IMR-90 (cell line): ENCODE results near the gene GPHB5. TPM values are rescaled to one million over a fixed set of nuclear protein-coding genes. Genes with fewer than 3 reads are reported as not detected.
"Not testable (repeated sequence)": the region's sequence is repeated elsewhere in the genome, so short reads cannot be mapped to it uniquely, and the experiment has no call there.

Source experiments
- ATAC-seq: fragments of 200-7000 bp; cut with Tn5 transposase; 2 replicates; pipeline ENCODE4 v1.9.1; 2020; ENCODE audit warnings: low read depth, mild to moderate bottlenecking, moderate library complexity
- BruUV-seq: library from RNA; stranded (reverse); fragments of 400-500 nt; replicated peaks from 2 replicates; lab custom pipeline; 2021; lab: Mats Ljungman, UMichigan
- CTCF ChIA-PET: fragments of 300-600 bp; formaldehyde crosslinking; extraction: SDS; loops from one replicate; lab custom pipeline; 2021; ENCODE audit warnings: antibody characterized with exemption; lab: Yijun Ruan, JAX
- POLR2A ChIA-PET: fragments of 300-600 bp; sonication (Branson Sonifier 250); formaldehyde crosslinking; loops from one replicate; lab custom pipeline; 2022; ENCODE audit warnings: antibody characterized with exemption; ENCODE audit not compliant: unreplicated experiment; lab: Charles Lee
- DNase-seq: peaks from one replicate; pipeline ENCODE4 v3.0.0; 2013
- H2AFZ ChIP-seq: replicated peaks from 2 replicates; pipeline ENCODE3; 2013; ENCODE audit warnings: low read length, mild to moderate bottlenecking; ENCODE audit not compliant: poor library complexity
- H2AK5ac ChIP-seq: 2 replicates; pipeline ENCODE4 v1.6.1; 2013; ENCODE audit warnings: low read depth, low read length, inconsistent platforms
- H2AK9ac ChIP-seq: replicated peaks from 2 replicates; pipeline ENCODE3; 2013; ENCODE audit warnings: mild to moderate bottlenecking, low read depth, low read length, moderate library complexity; ENCODE audit not compliant: poor library complexity
- H2BK120ac ChIP-seq: 2 replicates; pipeline ENCODE4 v1.6.1; 2013; ENCODE audit warnings: low read depth, low read length, inconsistent platforms
- H2BK15ac ChIP-seq: 3 replicates; pipeline ENCODE4 v1.6.1; 2013; ENCODE audit warnings: low read depth, low read length, inconsistent platforms
- H2BK20ac ChIP-seq: 2 replicates; pipeline ENCODE4 v1.6.1; 2013; ENCODE audit warnings: low read depth, mild to moderate bottlenecking, inconsistent platforms, low read length, moderate library complexity
- H2BK5ac ChIP-seq: 2 replicates; pipeline ENCODE4 v1.6.1; 2013; ENCODE audit warnings: mild to moderate bottlenecking, low read depth, low read length, inconsistent platforms; ENCODE audit not compliant: poor library complexity, severe bottlenecking
- H3K14ac ChIP-seq: replicated peaks from 2 replicates; pipeline ENCODE4 v1.6.1; 2013; ENCODE audit warnings: low read depth, low read length, inconsistent platforms
- H3K18ac ChIP-seq: 2 replicates; pipeline ENCODE4 v1.6.1; 2013; ENCODE audit warnings: low read depth, low read length, control low read depth
- H3K23ac ChIP-seq: 2 replicates; pipeline ENCODE4 v1.6.1; 2013; ENCODE audit warnings: low read depth, low read length, inconsistent platforms
- H3K27ac ChIP-seq: 2 replicates; pipeline ENCODE4 v1.5.1; 2013; ENCODE audit warnings: mild to moderate bottlenecking, control low read depth, low read length; ENCODE audit not compliant: insufficient read depth
- H3K27me3 ChIP-seq: 2 replicates; pipeline ENCODE4 v1.6.1; 2013; ENCODE audit warnings: low read length; ENCODE audit not compliant: control insufficient read depth, insufficient read depth
- H3K36me3 ChIP-seq: 2 replicates; pipeline ENCODE4 v1.6.1; 2013; ENCODE audit warnings: low read length, mixed read lengths; ENCODE audit not compliant: control insufficient read depth, insufficient read depth
- H3K4ac ChIP-seq: 2 replicates; pipeline ENCODE4 v1.6.1; 2013; ENCODE audit warnings: low read depth, low read length, inconsistent platforms
- H3K4me1 ChIP-seq: 2 replicates; pipeline ENCODE4 v1.6.1; 2013; ENCODE audit warnings: low read length, mixed read lengths; ENCODE audit not compliant: control insufficient read depth, insufficient read depth
- H3K4me2 ChIP-seq: 2 replicates; pipeline ENCODE4 v1.6.1; 2013; ENCODE audit warnings: low read depth, mild to moderate bottlenecking, control low read depth, low read length, moderate library complexity
- H3K4me3 ChIP-seq: 2 replicates; pipeline ENCODE4 v1.5.1; 2013; ENCODE audit warnings: low read depth, mild to moderate bottlenecking, control low read depth, low read length, moderate library complexity; ENCODE audit not compliant: insufficient read depth
- H3K56ac ChIP-seq: 2 replicates; pipeline ENCODE4 v1.6.1; 2013; ENCODE audit warnings: low read length, inconsistent platforms; ENCODE audit not compliant: insufficient read depth; ENCODE audit errors: extremely low read depth
- H3K79me1 ChIP-seq, 2 experiments: 2 replicates each; pipeline ENCODE4 v1.6.1; 2013; ENCODE audit warnings: low read length in 2 of 2, inconsistent platforms in 1 of 2, low read depth in 1 of 2
- H3K9ac ChIP-seq: 2 replicates; pipeline ENCODE4 v1.6.1; 2013; ENCODE audit warnings: low read depth, low read length, control low read depth
- H3K9me1 ChIP-seq: 2 replicates; pipeline ENCODE4 v1.6.1; 2013; ENCODE audit warnings: low read length, inconsistent platforms; ENCODE audit not compliant: insufficient read depth
- H3K9me3 ChIP-seq: 2 replicates; pipeline ENCODE4 v1.6.1; 2013; ENCODE audit warnings: low read length; ENCODE audit not compliant: control insufficient read depth, insufficient read depth
- H4K20me1 ChIP-seq: 2 replicates; pipeline ENCODE4 v1.6.1; 2013; ENCODE audit warnings: low read length, inconsistent platforms; ENCODE audit not compliant: insufficient read depth
- H4K5ac ChIP-seq: 2 replicates; pipeline ENCODE4 v1.6.1; 2013; ENCODE audit warnings: mild to moderate bottlenecking, low read depth, low read length, control low read depth
- H4K8ac ChIP-seq, 2 experiments: 2 replicates each; pipeline ENCODE4 v1.6.1; 2013; ENCODE audit warnings: low read depth in 2 of 2, low read length in 2 of 2, control low read depth in 1 of 2, inconsistent platforms in 1 of 2
- H4K91ac ChIP-seq: 2 replicates; pipeline ENCODE4 v1.6.1; 2013; ENCODE audit warnings: low read depth, low read length, inconsistent platforms; ENCODE audit not compliant: insufficient read depth
- CHD1 ChIP-seq: IDR thresholded peaks from 2 replicates; pipeline ENCODE4 v1.6.1; 2012; ENCODE audit warnings: low read depth, low read length, improper control_type of control experiment
- WGBS, 2 experiments: methylation state at CpG; one replicate each; pipeline versions ENCODE4 v1.1.5 to v1.1.7; 2013; ENCODE audit warnings: missing lambda C conversion rate in 2 of 2; ENCODE audit not compliant: insufficient read length in 1 of 2; ENCODE audit errors: extremely low coverage in 2 of 2; 5-methylcytosine and 5-hydroxymethylcytosine counted together
- dilution Hi-C: fragments of 300-500 bp; cut with HindIII; formaldehyde crosslinking; loops from one replicate; pipeline ENCODE4 v1.14.3; 2018; ENCODE audit warnings: low sequenced_read_pairs; ENCODE audit not compliant: unreplicated experiment
- in situ Hi-C: fragments of 300-500 bp; cut with MboI; formaldehyde crosslinking; loops from 3 replicates; pipeline ENCODE4 v1.14.3; 2019; ENCODE audit warnings: low sequenced_read_pairs, inconsistent platforms, mixed read lengths
- intact Hi-C: fragments of 100-400 bp; cut with micrococcal nuclease; formaldehyde crosslinking; loops from 2 replicates; pipeline ENCODE4 v1.10.0; 2022
- polyA plus RNA-seq, 3 experiments: library from polyadenylated mRNA; depleted of rRNA; stranded (reverse); fragments of >200 nt; gene quantifications; 2 replicates each; pipeline ENCODE4 v1.2.3, GENCODE V29; 2012; ENCODE audit warnings: low replicate concordance in 1 of 3
- total RNA-seq: library from RNA; depleted of rRNA; stranded (reverse); fragments of >200 nt; gene quantifications from 2 replicates; pipeline ENCODE4 v1.2.3, GENCODE V29; 2012

GPHB5 gene
- total and polyA plus RNA-seq, 2 of the 4 experiments (the other 2 are of a cell fraction), result not detected

DNA sequence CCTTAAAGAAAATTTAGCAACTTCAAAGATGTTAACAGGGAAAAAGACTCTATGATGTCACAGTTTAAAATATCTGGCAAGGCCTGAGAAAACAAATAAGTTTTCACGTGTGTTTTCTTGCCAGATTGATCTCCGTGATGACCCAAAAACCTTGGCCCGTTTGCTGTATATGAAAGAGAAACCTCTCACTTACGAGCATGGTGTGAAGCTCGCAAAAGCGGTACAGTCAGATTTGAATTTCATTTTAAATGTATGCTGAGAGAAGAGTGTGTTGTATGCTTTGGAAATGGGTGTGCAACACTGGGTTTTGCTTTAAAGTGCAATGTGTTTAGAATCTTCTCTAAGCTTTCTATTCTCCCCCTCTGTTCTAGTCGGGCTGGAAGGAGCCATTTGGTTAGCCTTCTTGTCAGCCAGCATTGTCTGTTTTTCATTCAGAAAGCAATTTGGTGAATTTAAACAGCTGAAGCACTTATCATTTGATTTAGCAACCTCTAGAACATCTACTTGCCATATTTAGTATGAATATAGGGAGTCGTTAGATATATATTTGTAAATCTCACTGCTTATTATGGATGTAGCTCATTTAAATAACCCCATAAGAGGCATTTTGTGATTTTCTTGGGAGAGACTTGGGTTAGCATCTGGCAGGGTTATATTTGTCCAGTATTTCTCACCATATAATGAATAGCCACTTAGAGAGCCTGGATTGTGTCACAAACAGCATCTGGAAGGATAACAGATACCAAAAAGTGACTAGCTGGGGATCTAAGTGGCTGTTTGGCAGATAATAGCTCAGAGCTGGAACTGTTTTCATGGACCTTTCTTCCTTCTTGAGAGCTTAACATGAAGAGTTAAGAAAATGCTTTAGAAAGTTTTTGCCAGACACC, 35.5 kb downstream of the GPHB5 start (continued):
- no peak for TF ChIP-seq CHD1

GRCh38 chr14:63279933-63280332, 38.8 kb downstream of the GPHB5 start:
- H4K5ac ChIP-seq, CTCF ChIA-PET, H3K9ac ChIP-seq, H3K18ac ChIP-seq, H2BK20ac ChIP-seq, BruUV-seq, H2AK5ac ChIP-seq, H3K27ac ChIP-seq, H3K27me3 ChIP-seq, H2BK120ac ChIP-seq, dilution Hi-C loops, H3K4ac ChIP-seq, H4K8ac ChIP-seq, H3K14ac ChIP-seq, DNase-seq, ATAC-seq, H3K79me1 ChIP-seq, H3K56ac ChIP-seq, H3K9me3 ChIP-seq, H4K20me1 ChIP-seq, H2AFZ ChIP-seq, H2AK9ac ChIP-seq, POLR2A ChIA-PET, H2BK15ac ChIP-seq, H3K4me3 ChIP-seq, H3K4me1 ChIP-seq, H4K91ac ChIP-seq, H3K36me3 ChIP-seq, H3K23ac ChIP-seq, H3K9me1 ChIP-seq, H3K4me2 ChIP-seq, H2BK5ac ChIP-seq: not testable (repeated sequence)
- no CpG with 5 or more reads among the region's 4 CpGs for WGBS, 2 experiments
- intact Hi-C loops, result loop anchor here (10.0 kb wide), 1 partner anchor 1355 kb away; no protein-coding TSS in a partner anchor
- in situ Hi-C loops, result loop anchor here (5.0 kb wide), 1 partner anchor 1113 kb away; no protein-coding TSS in a partner anchor
